SK-N-SH treated with all-trans-retinoic acid at 6 μM for 48 hours (cell line): ENCODE measurements around the gene CSF1R.

ENCODE experiments used
- ATAC-seq: fragments of 200-7000 bp; cut with Tn5 transposase; 3 replicates; pipeline ENCODE4 v1.9.1; 2020; ENCODE audit warnings: mild to moderate bottlenecking, moderate library complexity
- ARNTL ChIP-seq: fragments of 450-650 bp; formaldehyde crosslinking; IDR thresholded peaks from 2 replicates; pipeline ENCODE4 v1.5.0; 2020; ENCODE audit warnings: low read depth, mild to moderate bottlenecking, moderate library complexity, borderline replicate concordance
- BACH2 ChIP-seq: fragments of 250-450 bp; sonication (Bioruptor Pico); IDR thresholded peaks from 2 replicates; pipeline ENCODE4 v1.9.0; 2021; ENCODE audit warnings: mild to moderate bottlenecking, borderline replicate concordance
- CREB5 ChIP-seq: fragments of 250-450 bp; sonication (Bioruptor Pico); IDR thresholded peaks from 2 replicates; pipeline ENCODE4 v1.5.1; 2020; ENCODE audit warnings: low read depth, mild to moderate bottlenecking, moderate library complexity
- CSDC2 ChIP-seq: fragments of 250-450 bp; sonication (Bioruptor Pico); IDR thresholded peaks from 2 replicates; pipeline ENCODE4 v1.5.0; 2020; ENCODE audit warnings: mild to moderate bottlenecking, moderate library complexity
- CSRNP3 ChIP-seq: fragments of 250-450 bp; sonication (Bioruptor Pico); IDR thresholded peaks from 2 replicates; pipeline ENCODE4 v1.5.1; 2021; ENCODE audit warnings: mild to moderate bottlenecking, moderate library complexity
- ESRRG ChIP-seq: fragments of 250-450 bp; sonication (Bioruptor Pico); IDR thresholded peaks from 2 replicates; pipeline ENCODE4 v1.6.1; 2021; ENCODE audit warnings: mild to moderate bottlenecking
- GLIS3 ChIP-seq: fragments of 250-450 bp; sonication (Bioruptor Pico); IDR thresholded peaks from 2 replicates; pipeline ENCODE4 v1.5.0; 2020; ENCODE audit warnings: mild to moderate bottlenecking, moderate library complexity
- ISL1 ChIP-seq: fragments of 250-450 bp; sonication (Bioruptor Pico); IDR thresholded peaks from 2 replicates; pipeline ENCODE4 v2.1.2; 2022; ENCODE audit warnings: mild to moderate bottlenecking, moderate library complexity
- OSR1 ChIP-seq: fragments of 250-450 bp; sonication (Bioruptor Pico); IDR thresholded peaks from 2 replicates; pipeline ENCODE4 v1.8.0; 2022; ENCODE audit warnings: moderate library complexity, mild to moderate bottlenecking, inconsistent platforms
- PATZ1 ChIP-seq: fragments of 250-450 bp; sonication (Bioruptor Pico); IDR thresholded peaks from 2 replicates; pipeline ENCODE4 v1.8.0; 2020; ENCODE audit warnings: mild to moderate bottlenecking, moderate library complexity, borderline replicate concordance
- POU6F1 ChIP-seq: fragments of 250-450 bp; sonication (Bioruptor Pico); IDR thresholded peaks from 2 replicates; pipeline ENCODE4 v1.8.0; 2021; ENCODE audit warnings: low read depth, mild to moderate bottlenecking, moderate library complexity, borderline replicate concordance
- PPARA ChIP-seq: fragments of 250-450 bp; sonication (Bioruptor Pico); IDR thresholded peaks from 2 replicates; pipeline ENCODE4 v1.5.0; 2020; ENCODE audit warnings: mild to moderate bottlenecking, borderline replicate concordance
- SNAI2 ChIP-seq: fragments of 250-450 bp; sonication (Bioruptor Pico); IDR thresholded peaks from 2 replicates; pipeline ENCODE4 v1.5.0; 2020; ENCODE audit warnings: mild to moderate bottlenecking, moderate library complexity
- TCF4 ChIP-seq: fragments of 250-450 bp; sonication (Bioruptor Pico); IDR thresholded peaks from 2 replicates; pipeline ENCODE4 v1.8.0; 2021; ENCODE audit warnings: mild to moderate bottlenecking, moderate library complexity, borderline replicate concordance
- TOX ChIP-seq: fragments of 250-450 bp; sonication (Bioruptor Pico); IDR thresholded peaks from 2 replicates; pipeline ENCODE4 v1.8.0; 2021; ENCODE audit warnings: mild to moderate bottlenecking, moderate library complexity, borderline replicate concordance
- TSHZ2 ChIP-seq: fragments of 250-450 bp; sonication (Bioruptor Pico); IDR thresholded peaks from 2 replicates; pipeline ENCODE4 v1.5.0; 2020; ENCODE audit warnings: mild to moderate bottlenecking, moderate library complexity
- ZFP3 ChIP-seq: fragments of 250-450 bp; sonication (Bioruptor Pico); IDR thresholded peaks from 2 replicates; pipeline ENCODE4 v1.5.0; 2020; ENCODE audit warnings: mild to moderate bottlenecking, moderate library complexity
- ZFP30 ChIP-seq: fragments of 450-650 bp; formaldehyde crosslinking; IDR thresholded peaks from 2 replicates; pipeline ENCODE4 v1.5.0; 2022; ENCODE audit warnings: mild to moderate bottlenecking, moderate library complexity
- ZNF565 ChIP-seq: fragments of 450-650 bp; formaldehyde crosslinking; conservative IDR thresholded peaks from 2 replicates; pipeline ENCODE4 v1.5.0; 2020; ENCODE audit warnings: low read depth, mild to moderate bottlenecking, moderate library complexity
- ZNF70 ChIP-seq: fragments of 450-650 bp; formaldehyde crosslinking; IDR thresholded peaks from 2 replicates; pipeline ENCODE4 v1.5.0; 2020; ENCODE audit warnings: mild to moderate bottlenecking, moderate library complexity

The CSF1R gene

GRCh38 chr5:150105928-150106615 is 19.7 kb upstream of the CSF1R start:
- no peak for ATAC-seq
- no peak for TF ChIP-seq PPARA (CRISPR knock-in tag)
- TF ChIP-seq SNAI2 (CRISPR knock-in tag): no peak
- TF ChIP-seq POU6F1 (CRISPR knock-in tag): no peak
- no peak for TF ChIP-seq ZNF70 (CRISPR knock-in tag)

GRCh38 chr5:150104550-150104870 is 18.2 kb upstream of the CSF1R start:
- ATAC-seq: no peak

More at GRCh38 chr5:150104550-150104870, 18.2 kb upstream of the CSF1R start:
- TF ChIP-seq BACH2 (CRISPR knock-in tag): no peak
- TF ChIP-seq ZFP3 (CRISPR knock-in tag): no peak
- no peak for TF ChIP-seq CREB5 (CRISPR knock-in tag)
- no peak for TF ChIP-seq TCF4 (CRISPR knock-in tag)
- TF ChIP-seq ISL1 (CRISPR knock-in tag): no peak
- TF ChIP-seq TSHZ2: no peak
- no peak for TF ChIP-seq ZFP30 (CRISPR knock-in tag)
- no peak for TF ChIP-seq OSR1 (CRISPR knock-in tag)
- no peak for TF ChIP-seq TOX (CRISPR knock-in tag)
- no peak for TF ChIP-seq ESRRG (CRISPR knock-in tag)
- no peak for TF ChIP-seq POU6F1 (CRISPR knock-in tag)
- TF ChIP-seq ARNTL: no peak
- TF ChIP-seq ZNF70 (CRISPR knock-in tag): no peak
- no peak for TF ChIP-seq ZNF565 (CRISPR knock-in tag)
- TF ChIP-seq CSRNP3 (CRISPR knock-in tag): no peak
- TF ChIP-seq GLIS3: no peak
- TF ChIP-seq PATZ1: no peak
- no peak for TF ChIP-seq CSDC2 (CRISPR knock-in tag)
